Activated T-helper 2 cell treated with anti-CD3 and anti-CD28 coated beads, Interferon-gamma antibody, Interleukin-2, Interleukin-4, amounts not matched to agents 10 μg/mL and 5 μg/mL and 100 μg/mL, durations not matched to agents 14 hours and 24 hours and 36 hours (primary cell): ENCODE results near the gene RNU4-1. TPM values are rescaled to one million over a fixed set of nuclear protein-coding genes. Genes with fewer than 3 reads are reported as not detected.
A peak's percentile ranks its signal among the peaks of the same experiment; 100 is the strongest.
"Not testable (repeated sequence)": the region's sequence is repeated elsewhere in the genome, so short reads cannot be mapped to it uniquely, and the experiment has no call there.

Source experiments
- DNase-seq: peaks from one replicate; pipeline ENCODE4 v3.0.0; 2021; ENCODE audit warnings: low spot score
- H3K27ac Mint-ChIP-seq: one replicate; pipeline ENCODE4 v1.8.0; 2021; ENCODE audit warnings: mixed read lengths
- H3K27me3 Mint-ChIP-seq: one replicate; pipeline ENCODE4 v1.8.0; 2021; ENCODE audit warnings: low read depth, mixed read lengths
- H3K36me3 Mint-ChIP-seq: one replicate; pipeline ENCODE4 v1.8.0; 2021; ENCODE audit warnings: low read depth, mixed read lengths
- H3K4me1 Mint-ChIP-seq: one replicate; pipeline ENCODE4 v1.8.0; 2021; ENCODE audit warnings: low read depth, mixed read lengths
- H3K4me3 Mint-ChIP-seq: one replicate; pipeline ENCODE4 v1.8.0; 2021; ENCODE audit warnings: low read depth, mild to moderate bottlenecking, moderate library complexity, mixed read lengths
- H3K9me3 Mint-ChIP-seq: one replicate; pipeline ENCODE4 v1.8.0; 2021; ENCODE audit warnings: mixed read lengths
- intact Hi-C: fragments of 100-400 bp; cut with micrococcal nuclease; formaldehyde crosslinking; loops from one replicate; pipeline ENCODE4 v1.15.1; 2023
- total RNA-seq: library from RNA; stranded (reverse); gene quantifications from 2 replicates; pipeline ENCODE4 v1.2.3, GENCODE V29; 2022

The RNU4-1 gene
- total RNA-seq, 1 donor from 2014 or later = 2,603 TPM

GRCh38 chr12:120261951-120262851, 30.8 kb downstream of the RNU4-1 start:
- intact Hi-C loops = loop anchor here (2.0 kb wide), 1 partner anchor 13 kb away; no protein-coding TSS in a partner anchor
- H3K36me3 Mint-ChIP-seq = peaks cover 20% of the 10 kb centered on the region
- H3K9me3 Mint-ChIP-seq = no peaks in the 10 kb centered on the region
- H3K4me3 Mint-ChIP-seq = peak overlapping the region; percentile 54
- no peak for DNase-seq
- peak overlapping the region; percentile 27 for H3K27ac Mint-ChIP-seq
- H3K4me1 Mint-ChIP-seq = peaks cover 61% of the 10 kb centered on the region
- H3K27me3 Mint-ChIP-seq = no peaks in the 10 kb centered on the region

GRCh38 chr12:120260607-120261006, 32.4 kb downstream of the RNU4-1 start:
- intact Hi-C loops = no loop called here
- Mint-ChIP-seq H3K4me3 (no peak overlapping the region), H3K27ac (no peak overlapping the region), H3K36me3 (peaks cover 25% of the 10 kb centered on the region), H3K9me3 (no peaks in the 10 kb centered on the region), H3K4me1 (peaks cover 63% of the 10 kb centered on the region), H3K27me3 (no peaks in the 10 kb centered on the region)
- no peak for DNase-seq

DNA sequence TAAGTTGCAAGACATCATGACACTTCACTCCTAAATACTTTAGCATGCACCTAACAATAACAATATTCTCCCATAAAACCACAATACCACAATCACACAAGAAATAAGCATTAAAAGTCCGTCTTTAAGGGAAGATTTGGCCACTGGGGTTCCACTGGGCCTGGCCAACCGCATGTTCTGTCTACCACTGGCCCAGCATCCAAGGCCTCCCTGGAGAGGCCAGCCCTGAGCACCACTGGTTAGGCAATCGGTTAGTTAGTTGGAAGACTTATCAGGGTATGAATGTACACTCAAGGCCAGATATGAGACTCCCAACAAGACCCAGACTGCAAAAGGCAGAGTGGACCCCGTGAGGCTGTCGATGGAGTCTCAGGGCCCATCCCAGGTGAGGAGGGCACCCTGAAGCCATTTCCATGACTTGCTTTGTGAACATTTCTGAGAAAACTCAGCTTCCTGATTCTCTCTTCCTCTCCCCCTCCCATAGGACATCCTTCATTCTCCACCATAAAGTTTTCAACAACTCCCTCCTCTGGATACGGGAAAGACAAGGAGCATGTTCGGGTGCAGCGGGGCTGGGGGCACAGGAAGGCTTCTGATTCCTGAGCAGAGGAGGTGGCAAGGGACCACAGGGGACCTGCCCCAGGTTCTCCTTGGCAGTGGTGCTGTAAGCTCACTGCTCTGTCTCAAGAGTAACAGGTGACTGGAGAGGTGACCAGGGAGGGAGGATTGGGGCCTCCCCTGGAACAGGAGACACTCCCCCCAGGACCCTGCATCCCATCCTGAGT, 33.4 kb downstream of the RNU4-1 start:
- H3K4me3 Mint-ChIP-seq = no peak overlapping the region
- DNase-seq = no peak
- H3K27me3 Mint-ChIP-seq = no peaks in the 10 kb centered on the region
- no peaks in the 10 kb centered on the region for H3K9me3 Mint-ChIP-seq
- H3K36me3 Mint-ChIP-seq = peaks cover 31% of the 10 kb centered on the region
- H3K4me1 Mint-ChIP-seq = peaks cover 64% of the 10 kb centered on the region
- intact Hi-C loops = no loop called here
- peak overlapping the region; percentile 12 for H3K27ac Mint-ChIP-seq

GRCh38 chr12:120258323-120258896, 34.6 kb downstream of the RNU4-1 start:
- no peaks in the 10 kb centered on the region for H3K27me3 Mint-ChIP-seq
- no peak overlapping the region for H3K27ac Mint-ChIP-seq
- DNase-seq = no peak
- H3K36me3 Mint-ChIP-seq = peaks cover 34% of the 10 kb centered on the region
- no peaks in the 10 kb centered on the region for H3K9me3 Mint-ChIP-seq
- no peak overlapping the region for H3K4me3 Mint-ChIP-seq
- intact Hi-C loops = no loop called here
- H3K4me1 Mint-ChIP-seq = peaks cover 58% of the 10 kb centered on the region

- Mint-ChIP-seq H3K9me3 (no peaks in the 10 kb centered on the region), H3K4me3 (no peak overlapping the region), H3K4me1 (peaks cover 59% of the 10 kb centered on the region), H3K27ac (no peak overlapping the region), H3K27me3 (no peaks in the 10 kb centered on the region), H3K36me3 (peaks cover 26% of the 10 kb centered on the region)
- no peak for DNase-seq
- intact Hi-C loops = no loop called here
These were observed 35.8 kb downstream of the RNU4-1 start for GRCh38 chr12:120257041-120257821.

DNA sequence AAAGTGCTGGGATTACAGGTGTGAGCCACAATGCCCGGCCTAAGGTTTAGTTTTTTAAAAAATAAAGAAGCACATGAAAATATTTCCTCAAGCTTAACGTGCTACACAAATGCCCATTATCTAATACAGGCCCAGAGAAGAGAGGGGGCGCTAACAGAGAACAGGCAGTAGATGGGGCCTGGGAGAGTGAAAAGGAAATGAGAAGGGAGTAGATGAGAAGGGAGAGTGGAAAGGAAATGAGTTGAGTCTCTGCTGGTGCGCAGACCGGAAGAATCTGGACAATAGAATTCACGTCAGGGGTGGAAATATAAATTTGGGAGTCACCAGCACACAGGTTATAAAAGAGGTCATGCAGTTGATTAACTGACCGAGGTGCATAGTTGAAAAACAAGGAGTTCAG, 38.2 kb downstream of the RNU4-1 start:
- Mint-ChIP-seq H3K27me3 (no peaks in the 10 kb centered on the region), H3K4me1 (peaks cover 63% of the 10 kb centered on the region), H3K27ac (peak overlapping the region; percentile 1), H3K9me3 (no peaks in the 10 kb centered on the region), H3K36me3 (peaks cover 35% of the 10 kb centered on the region), H3K4me3 (no peak overlapping the region)
- intact Hi-C loops = loop anchor here (5.0 kb wide), 1 partner anchor 138 kb away; the partner anchor contains the start of gene RAB35
- no peak for DNase-seq

DNA sequence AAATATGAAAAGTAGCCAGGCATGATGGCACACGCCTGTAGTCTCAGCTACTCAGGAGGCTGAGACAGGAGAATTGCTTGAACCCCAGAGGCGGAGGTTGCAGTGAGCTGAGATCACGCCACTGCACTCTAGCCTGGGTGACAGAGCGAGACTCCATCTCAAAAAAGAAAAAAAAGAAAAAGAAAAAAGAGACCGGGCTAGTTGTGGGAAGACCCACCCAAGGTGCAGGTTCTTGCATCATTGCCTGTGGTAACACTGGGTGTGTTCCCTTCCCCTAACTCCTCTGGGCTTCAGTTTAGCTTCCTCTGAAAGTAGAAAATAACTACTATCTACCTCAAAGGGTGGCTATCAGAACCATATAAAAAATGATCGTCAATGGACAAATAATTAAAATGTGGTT, 39.7 kb downstream of the RNU4-1 start:
- H3K9me3 Mint-ChIP-seq, H3K27me3 Mint-ChIP-seq: not testable (repeated sequence)
- intact Hi-C loops = loop anchor here (2.0 to 5.0 kb wide), 2 partner anchors 37 to 136 kb away; partner anchors contain the start of genes RAB35 and RNU4-2
- peak; percentile 31 for DNase-seq
- Mint-ChIP-seq H3K4me3 (peak overlapping the region; percentile 62), H3K27ac (peak overlapping the region; percentile 74), H3K4me1 (peaks cover 67% of the 10 kb centered on the region), H3K36me3 (peaks cover 41% of the 10 kb centered on the region)

DNA sequence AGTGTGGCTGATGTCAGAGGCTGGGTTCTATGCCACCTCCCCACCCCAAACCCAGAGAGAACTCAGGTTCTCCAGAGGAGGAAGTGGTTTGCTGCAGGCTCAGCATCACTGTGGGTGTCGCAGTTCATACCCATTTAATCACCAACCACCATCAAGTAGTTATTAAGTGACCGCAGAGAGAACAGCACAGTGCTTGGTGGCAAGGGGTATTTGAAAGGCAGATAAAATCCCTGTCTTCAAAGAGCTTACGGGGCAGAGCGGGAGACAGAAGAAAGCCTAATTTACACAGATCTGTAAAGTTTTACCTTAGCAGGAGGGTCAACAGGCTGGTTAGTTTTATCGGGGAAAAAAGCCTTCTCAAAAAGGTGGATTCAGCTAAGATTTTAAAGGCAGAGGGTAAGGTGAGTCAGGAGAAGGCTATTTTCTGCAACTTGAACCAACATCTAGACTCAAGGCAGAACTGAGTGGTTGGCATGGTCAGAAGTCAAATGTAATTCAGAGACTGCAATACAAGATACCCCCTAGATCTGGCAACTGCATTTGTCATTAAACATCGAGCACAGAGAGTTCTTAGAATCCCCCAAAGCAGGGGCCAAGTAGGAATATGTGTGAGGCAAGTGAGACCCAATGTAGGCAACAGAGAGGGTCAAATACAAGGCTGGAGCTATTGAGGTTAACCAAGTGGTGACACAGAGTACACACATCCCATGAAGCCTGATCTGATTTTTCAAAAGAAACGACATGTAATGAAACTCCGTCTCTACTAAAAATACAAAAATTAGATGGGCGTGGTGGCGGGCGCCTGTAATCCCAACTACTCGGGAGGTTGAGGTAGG, 40.7 kb downstream of the RNU4-1 start:
- H3K27ac Mint-ChIP-seq = peak overlapping the region; percentile 83
- peak overlapping the region; percentile 68 for H3K4me3 Mint-ChIP-seq
- intact Hi-C loops = loop anchor here (1.0 to 5.0 kb wide), 4 partner anchors 12 to 135 kb away; partner anchors contain the start of genes RAB35 and RNU4-2
- peaks cover 70% of the 10 kb centered on the region for H3K4me1 Mint-ChIP-seq
- no peaks in the 10 kb centered on the region for H3K9me3 Mint-ChIP-seq
- peak; percentile 78 for DNase-seq
- no peaks in the 10 kb centered on the region for H3K27me3 Mint-ChIP-seq
- peaks cover 42% of the 10 kb centered on the region for H3K36me3 Mint-ChIP-seq

DNA sequence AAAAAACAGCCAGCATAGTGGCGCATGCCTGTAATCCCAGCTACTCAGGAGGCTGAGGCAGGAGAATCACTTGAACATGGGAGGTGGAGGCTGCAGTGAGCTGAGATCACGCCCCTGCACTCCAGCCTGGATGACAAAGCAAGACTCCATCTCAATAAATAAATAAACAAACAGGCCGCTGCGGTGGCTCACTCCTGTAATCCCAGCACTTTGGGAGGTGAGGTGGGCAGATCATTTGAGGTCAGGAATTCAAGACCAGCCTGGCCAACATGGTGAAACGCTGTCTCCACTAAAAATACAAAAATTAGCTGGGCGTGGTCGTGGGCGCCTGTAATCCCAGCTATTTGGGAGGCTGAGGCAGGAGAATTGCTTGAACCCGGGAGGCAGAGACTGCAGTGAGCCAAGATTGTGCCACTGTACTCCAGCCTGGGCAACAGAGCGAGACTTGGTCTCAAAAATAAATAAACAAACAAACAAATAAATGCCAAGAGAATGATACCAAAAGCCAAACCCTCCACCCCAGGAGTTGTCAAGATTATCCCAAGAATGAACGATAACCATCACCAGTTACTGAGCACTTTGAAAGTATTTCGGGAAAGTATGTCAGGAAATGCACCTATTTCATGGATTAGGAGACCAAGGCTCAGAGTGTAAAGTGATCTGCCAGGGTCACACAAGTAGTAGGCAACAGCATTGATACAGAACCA, 41.5 kb downstream of the RNU4-1 start:
- peak overlapping the region; percentile 68 for H3K4me3 Mint-ChIP-seq
- DNase-seq, H3K27me3 Mint-ChIP-seq, H3K9me3 Mint-ChIP-seq: not testable (repeated sequence)
- peaks cover 42% of the 10 kb centered on the region for H3K36me3 Mint-ChIP-seq
- H3K4me1 Mint-ChIP-seq = peaks cover 71% of the 10 kb centered on the region
- intact Hi-C loops = loop anchor here (1.0 to 5.0 kb wide), 4 partner anchors 13 to 134 kb away; partner anchors contain the start of genes RAB35 and RNU4-2
- peak overlapping the region; percentile 83 for H3K27ac Mint-ChIP-seq

DNA sequence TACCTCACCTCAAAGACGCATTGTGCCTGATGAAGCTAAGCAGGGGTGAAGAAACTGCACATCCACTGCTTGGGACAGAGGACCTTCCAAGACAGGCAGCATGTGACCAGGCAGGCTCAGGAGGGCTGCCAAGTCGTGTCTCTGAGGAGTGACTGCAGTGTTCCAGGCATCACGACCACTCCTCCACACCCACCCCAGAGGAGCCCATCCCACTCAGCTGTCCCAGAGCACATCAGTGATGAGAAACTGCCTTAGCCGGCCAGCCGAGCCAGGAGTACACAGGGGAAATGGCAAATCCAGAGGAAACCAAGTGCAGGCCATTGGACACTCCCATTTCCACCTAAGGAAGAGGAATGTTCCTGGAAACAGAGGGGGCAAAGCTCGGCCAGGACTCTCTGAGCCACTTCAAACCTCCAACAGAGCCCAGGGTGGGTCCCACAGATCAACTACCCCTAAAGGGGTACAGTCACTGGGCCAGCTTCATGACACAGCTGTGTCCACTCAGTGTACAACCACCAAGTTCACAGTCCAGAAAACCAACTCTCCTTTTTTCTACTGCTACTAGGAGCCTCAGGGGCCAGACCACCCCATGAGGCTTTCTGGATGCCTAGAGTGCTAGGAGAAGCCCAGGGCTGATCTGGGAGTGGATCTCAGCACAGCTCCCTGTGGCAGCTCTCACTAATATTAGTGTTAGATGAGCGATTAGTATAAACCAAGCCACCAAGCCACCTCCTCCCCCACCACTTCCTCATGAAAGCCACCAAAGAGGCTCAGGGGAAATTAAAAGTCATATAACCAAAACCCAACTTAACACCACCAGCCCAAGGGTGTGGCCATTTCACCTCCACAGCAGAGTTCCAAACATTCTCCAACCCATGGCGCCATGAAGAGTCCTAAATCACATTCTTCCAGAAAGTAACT, 42.9 kb downstream of the RNU4-1 start:
- H3K27me3 Mint-ChIP-seq = no peaks in the 10 kb centered on the region
- DNase-seq = peak; percentile 37
- H3K9me3 Mint-ChIP-seq = no peaks in the 10 kb centered on the region
- intact Hi-C loops = loop anchor here (2.0 to 5.0 kb wide), 2 partner anchors 13 to 133 kb away; partner anchors contain the start of gene RAB35
- H3K36me3 Mint-ChIP-seq = peaks cover 37% of the 10 kb centered on the region
- H3K4me1 Mint-ChIP-seq = peaks cover 65% of the 10 kb centered on the region
- H3K27ac Mint-ChIP-seq = peak overlapping the region; percentile 30
- peak overlapping the region; percentile 65 for H3K4me3 Mint-ChIP-seq
